Activated CD8-positive, alpha-beta memory T cell treated with anti-CD3 and anti-CD28 coated beads, Interleukin-2, amount 10 ng/mL, durations not matched to agents 7 days and 5 days (primary cell): ENCODE results near the gene SOWAHA. TPM values are rescaled to one million over a fixed set of nuclear protein-coding genes. Genes with fewer than 3 reads are reported as not detected.

Experiments used
- ATAC-seq: fragments of 150-1000 bp; cut with Tn5 transposase; one replicate; pipeline ENCODE4 v1.10.0; 2021; ENCODE audit warnings: moderate library complexity
- CTCF ChIA-PET: fragments of 350-600 bp; sonication (Branson Sonifier 250); formaldehyde crosslinking; loops from one replicate; lab custom pipeline; 2021; ENCODE audit warnings: antibody characterized with exemption; lab: Charles Lee
- DNase-seq: peaks from one replicate; pipeline ENCODE4 v3.0.0-alpha.2; 2020
- H3K27ac Mint-ChIP-seq: one replicate; pipeline ENCODE4 v1.8.0; 2021; ENCODE audit warnings: mild to moderate bottlenecking, mixed read lengths
- H3K27me3 Mint-ChIP-seq: one replicate; pipeline ENCODE4 v1.8.0; 2021; ENCODE audit warnings: mixed read lengths
- H3K36me3 Mint-ChIP-seq: one replicate; pipeline ENCODE4 v1.8.0; 2021; ENCODE audit warnings: mild to moderate bottlenecking, mixed read lengths
- H3K4me1 Mint-ChIP-seq: one replicate; pipeline ENCODE4 v1.8.0; 2021; ENCODE audit warnings: mixed read lengths
- H3K4me3 Mint-ChIP-seq: one replicate; pipeline ENCODE4 v1.8.0; 2021; ENCODE audit warnings: mild to moderate bottlenecking, moderate library complexity, mixed read lengths
- H3K9me3 Mint-ChIP-seq: one replicate; pipeline ENCODE4 v1.8.0; 2022; ENCODE audit warnings: low read depth, mixed read lengths
- total RNA-seq, 2 experiments: library from RNA; stranded (reverse); gene quantifications; one replicate each; pipeline ENCODE4 v1.2.3, GENCODE V29; 2021

The SOWAHA gene
- total RNA-seq, 2 experiments from 2014 or later: 0.42 TPM; not detected in 1

DNA sequence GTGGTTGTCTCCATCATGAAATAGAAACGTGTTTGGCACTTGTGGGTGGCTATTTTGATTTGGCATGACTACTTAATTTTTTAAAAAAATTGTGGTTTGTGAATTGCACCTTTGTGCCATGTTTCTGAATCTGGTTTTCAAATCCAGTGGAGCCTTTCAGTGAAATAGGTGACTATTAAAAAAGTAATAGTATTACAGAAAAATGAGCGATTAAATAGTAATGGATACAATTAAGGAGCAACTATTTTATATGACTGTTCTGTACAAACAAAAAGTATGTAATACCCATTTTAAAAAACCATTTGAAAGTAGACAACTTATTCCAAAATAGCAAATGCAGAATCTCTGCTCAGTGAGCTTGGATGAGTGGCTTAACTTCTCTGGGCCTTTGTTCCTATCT is 3.0 kb downstream of the SOWAHA start:
- peaks cover 40% of the 10 kb centered on the region for H3K27me3 Mint-ChIP-seq
- no peak overlapping the region for H3K27ac Mint-ChIP-seq
- H3K9me3 Mint-ChIP-seq: no peaks in the 10 kb centered on the region
- no peak for ATAC-seq
- H3K4me1 Mint-ChIP-seq: peaks cover 22% of the 10 kb centered on the region
- peaks cover 1% of the 10 kb centered on the region for H3K36me3 Mint-ChIP-seq
- CTCF ChIA-PET: interaction anchor here (1.1 to 6.3 kb wide), 3 partner anchors 15 to 289 kb away, joined by 3 to 60 read pairs (median 3); partner anchors contain the start of genes CCNI2 and SHROOM1
- DNase-seq: no peak
- H3K4me3 Mint-ChIP-seq: no peak overlapping the region

DNA sequence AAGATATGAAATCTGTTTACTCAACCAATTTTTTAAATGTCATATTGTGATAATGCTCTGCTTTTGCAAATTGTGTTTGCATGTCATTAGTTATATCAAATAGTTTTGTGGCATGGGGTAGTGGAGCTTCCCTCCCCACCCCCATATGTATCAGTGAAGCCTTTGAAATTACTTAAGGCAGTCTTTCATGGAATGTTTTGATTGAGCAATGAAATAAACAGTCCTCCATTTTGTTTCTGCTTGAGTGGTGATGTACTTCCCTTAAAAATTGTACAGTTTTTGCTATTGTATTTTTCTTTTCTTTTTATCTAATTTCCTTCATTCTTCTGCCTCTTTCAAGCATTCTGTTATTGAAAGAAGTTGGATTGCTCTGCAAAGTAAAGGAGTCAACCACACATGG is 3.5 kb downstream of the SOWAHA start:
- no peak overlapping the region for H3K4me3 Mint-ChIP-seq
- no peaks in the 10 kb centered on the region for H3K9me3 Mint-ChIP-seq
- H3K27ac Mint-ChIP-seq: no peak overlapping the region
- H3K4me1 Mint-ChIP-seq: peaks cover 22% of the 10 kb centered on the region
- ATAC-seq (no peak), DNase-seq (no peak)
- H3K27me3 Mint-ChIP-seq: peaks cover 35% of the 10 kb centered on the region
- H3K36me3 Mint-ChIP-seq: peaks cover 1% of the 10 kb centered on the region
- CTCF ChIA-PET: interaction anchor here (0.9 to 6.3 kb wide), 5 partner anchors 10 to 80 kb away, joined by 3 to 60 read pairs (median 3); partner anchors contain the start of genes CCNI2 and SHROOM1

GRCh38 chr5:132817011-132817410 is 3.9 kb downstream of the SOWAHA start:
- Mint-ChIP-seq H3K27ac (no peak overlapping the region), H3K4me3 (no peak overlapping the region), H3K4me1 (peaks cover 21% of the 10 kb centered on the region), H3K27me3 (peaks cover 32% of the 10 kb centered on the region), H3K9me3 (no peaks in the 10 kb centered on the region), H3K36me3 (peaks cover 1% of the 10 kb centered on the region)
- CTCF ChIA-PET: interaction anchor here (0.8 to 6.3 kb wide), 8 partner anchors 9 to 431 kb away, joined by 3 to 60 read pairs (median 3); partner anchors contain the start of genes CCNI2 and SHROOM1
- DNase-seq (no peak), ATAC-seq (no peak)

DNA sequence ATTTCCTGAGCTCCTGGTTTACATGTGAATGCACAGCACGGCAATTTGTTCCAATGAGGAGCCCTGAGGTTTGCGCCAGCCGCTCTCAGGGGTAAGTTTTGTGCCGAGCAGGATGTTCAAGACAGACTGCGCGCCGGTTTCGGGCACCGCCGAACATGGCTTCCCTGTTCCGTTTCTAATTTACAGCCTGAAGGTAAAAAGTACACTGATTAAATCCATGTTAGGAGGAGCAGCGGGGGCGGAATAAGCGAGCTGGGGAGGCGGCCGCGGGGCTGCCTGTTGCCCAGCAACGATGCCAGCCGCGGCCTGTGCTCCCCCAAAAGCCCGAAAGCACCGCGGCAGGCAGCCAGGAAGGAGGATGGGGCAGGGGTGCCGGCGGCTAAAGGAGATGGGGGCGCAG is 6.4 kb downstream of the SOWAHA start:
- Mint-ChIP-seq H3K4me3 (peak overlapping the region; percentile 33), H3K4me1 (peaks cover 20% of the 10 kb centered on the region), H3K27me3 (peaks cover 29% of the 10 kb centered on the region), H3K36me3 (no peaks in the 10 kb centered on the region), H3K9me3 (no peaks in the 10 kb centered on the region), H3K27ac (no peak overlapping the region)
- DNase-seq (peak; percentile 31), ATAC-seq (no peak)
- CTCF ChIA-PET: interaction anchor here (0.6 to 6.3 kb wide), 47 partner anchors 10 to 917 kb away, joined by 3 to 77 read pairs (median 5); partner anchors contain the start of genes CCNI2, GDF9, IL13 and KIF3A

DNA sequence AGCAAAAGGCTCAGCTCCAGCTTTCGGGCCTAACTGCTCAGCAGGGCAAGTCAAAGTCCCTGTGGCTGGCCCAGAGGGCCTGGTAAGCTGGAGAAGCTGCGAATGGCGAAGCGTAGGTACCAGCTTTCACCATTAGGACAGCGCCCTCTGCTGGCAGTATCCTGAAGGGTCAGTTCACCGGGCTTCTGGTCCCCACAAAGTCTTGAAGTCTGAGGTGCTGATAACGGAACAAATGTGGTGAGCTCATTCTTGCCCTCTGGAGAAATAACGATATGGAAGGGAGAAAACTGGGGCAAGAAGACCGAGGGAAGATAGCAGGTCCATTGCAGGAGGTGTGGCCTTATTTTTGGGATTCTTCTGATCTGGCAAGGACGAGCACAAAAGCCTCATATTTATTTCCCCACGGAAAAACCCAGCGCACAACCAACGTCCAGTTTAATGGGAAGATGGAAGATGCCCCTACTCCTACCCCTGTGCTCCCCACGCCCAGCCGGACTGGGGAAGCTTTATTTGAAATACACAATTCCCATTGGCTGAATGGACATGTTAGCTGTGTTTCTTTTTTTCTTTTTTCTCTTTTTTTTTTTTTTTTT is 7.2 kb downstream of the SOWAHA start:
- H3K27ac Mint-ChIP-seq: no peak overlapping the region
- no peaks in the 10 kb centered on the region for H3K9me3 Mint-ChIP-seq
- H3K4me3 Mint-ChIP-seq: no peak overlapping the region
- H3K4me1 Mint-ChIP-seq: peaks cover 25% of the 10 kb centered on the region
- CTCF ChIA-PET: interaction anchor here (0.6 to 6.3 kb wide), 62 partner anchors 11 to 918 kb away, joined by 3 to 77 read pairs (median 4); partner anchors contain the start of genes CCNI2, GDF9, IL13 and KIF3A
- peak; percentile 96 for ATAC-seq
- DNase-seq: peak; percentile 94
- H3K27me3 Mint-ChIP-seq: peaks cover 27% of the 10 kb centered on the region
- no peaks in the 10 kb centered on the region for H3K36me3 Mint-ChIP-seq

GRCh38 chr5:132821350-132821749 is 8.2 kb downstream of the SOWAHA start:
- ATAC-seq (no peak), DNase-seq (no peak)
- Mint-ChIP-seq H3K36me3 (no peaks in the 10 kb centered on the region), H3K27me3 (peaks cover 28% of the 10 kb centered on the region), H3K9me3 (no peaks in the 10 kb centered on the region), H3K4me1 (peaks cover 27% of the 10 kb centered on the region), H3K27ac (no peak overlapping the region), H3K4me3 (no peak overlapping the region)
- CTCF ChIA-PET: interaction anchor here (0.6 to 6.3 kb wide), 15 partner anchors 9 to 583 kb away, joined by 3 to 77 read pairs (median 8); partner anchors contain the start of genes CCNI2 and SHROOM1

GRCh38 chr5:132821791-132822190 is 8.7 kb downstream of the SOWAHA start:
- CTCF ChIA-PET: interaction anchor here (0.6 to 6.3 kb wide), 9 partner anchors 9 to 316 kb away, joined by 3 to 77 read pairs (median 10); partner anchors contain the start of genes CCNI2 and SHROOM1
- no peak overlapping the region for H3K4me3 Mint-ChIP-seq
- peaks cover 27% of the 10 kb centered on the region for H3K4me1 Mint-ChIP-seq
- DNase-seq (no peak), ATAC-seq (no peak)
- no peaks in the 10 kb centered on the region for H3K9me3 Mint-ChIP-seq
- H3K27ac Mint-ChIP-seq: no peak overlapping the region
- peaks cover 32% of the 10 kb centered on the region for H3K27me3 Mint-ChIP-seq
- no peaks in the 10 kb centered on the region for H3K36me3 Mint-ChIP-seq

DNA sequence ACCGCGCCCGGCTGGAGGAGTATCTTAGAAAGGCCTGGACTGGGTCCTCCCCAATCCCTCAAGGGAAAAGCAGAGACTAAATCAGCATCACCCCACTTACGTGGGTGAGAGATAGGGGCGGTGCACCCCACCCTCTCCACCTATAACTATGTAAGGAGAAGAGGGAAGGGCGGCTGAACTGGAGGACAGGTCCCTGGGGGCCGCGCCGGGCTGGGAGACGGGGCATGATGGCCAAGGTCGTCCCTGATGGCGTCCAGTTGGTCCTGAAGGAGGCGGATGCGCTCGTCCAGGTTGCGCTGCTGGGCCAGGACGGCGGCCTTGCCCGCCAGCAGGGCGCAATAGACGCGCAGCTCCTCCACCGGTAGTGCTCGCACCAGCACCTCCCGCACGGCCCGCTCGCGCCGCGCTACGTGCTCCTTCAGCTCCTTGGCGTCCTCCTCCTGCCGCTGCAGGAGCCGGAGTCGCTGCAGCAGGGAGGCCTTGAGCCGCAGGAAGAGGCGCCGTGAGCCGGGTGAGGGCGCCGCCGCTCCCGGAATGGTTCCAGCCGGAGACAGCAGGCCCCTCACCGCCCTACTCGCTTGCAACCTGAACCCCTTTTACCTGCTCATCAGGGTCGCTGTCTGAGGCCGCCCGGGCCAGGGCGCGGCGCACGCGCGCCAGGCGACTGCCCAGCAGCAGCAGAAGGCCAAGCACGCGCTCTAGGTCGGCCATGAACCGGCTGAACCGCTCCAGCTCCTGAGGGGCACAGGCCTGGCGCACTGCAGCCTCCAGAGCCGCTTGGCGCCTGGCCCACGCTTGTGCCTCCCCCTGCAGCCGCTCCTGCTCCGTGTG is 9.8 kb downstream of the SOWAHA start:
- no peak for DNase-seq
- no peak overlapping the region for H3K4me3 Mint-ChIP-seq
- no peaks in the 10 kb centered on the region for H3K36me3 Mint-ChIP-seq
- peaks cover 40% of the 10 kb centered on the region for H3K27me3 Mint-ChIP-seq
- H3K9me3 Mint-ChIP-seq: no peaks in the 10 kb centered on the region
- no peak overlapping the region for H3K27ac Mint-ChIP-seq
- peak; percentile 8 for ATAC-seq
- CTCF ChIA-PET: interaction anchor here (0.7 to 4.1 kb wide), 10 partner anchors 11 to 437 kb away, joined by 3 to 16 read pairs (median 4); partner anchors contain the start of gene CCNI2
- H3K4me1 Mint-ChIP-seq: peaks cover 33% of the 10 kb centered on the region

- H3K4me1 Mint-ChIP-seq: peaks cover 33% of the 10 kb centered on the region
- H3K36me3 Mint-ChIP-seq: no peaks in the 10 kb centered on the region
- H3K27me3 Mint-ChIP-seq: peaks cover 45% of the 10 kb centered on the region
- no peak overlapping the region for H3K27ac Mint-ChIP-seq
- no peak for DNase-seq
- CTCF ChIA-PET: interaction anchor here (0.9 to 4.1 kb wide), 9 partner anchors 10 to 438 kb away, joined by 3 to 16 read pairs (median 4); partner anchors contain the start of gene CCNI2
- ATAC-seq: no peak
- H3K9me3 Mint-ChIP-seq: no peaks in the 10 kb centered on the region
- no peak overlapping the region for H3K4me3 Mint-ChIP-seq
These were observed 10.5 kb downstream of the SOWAHA start for GRCh38 chr5:132823481-132824050.

DNA sequence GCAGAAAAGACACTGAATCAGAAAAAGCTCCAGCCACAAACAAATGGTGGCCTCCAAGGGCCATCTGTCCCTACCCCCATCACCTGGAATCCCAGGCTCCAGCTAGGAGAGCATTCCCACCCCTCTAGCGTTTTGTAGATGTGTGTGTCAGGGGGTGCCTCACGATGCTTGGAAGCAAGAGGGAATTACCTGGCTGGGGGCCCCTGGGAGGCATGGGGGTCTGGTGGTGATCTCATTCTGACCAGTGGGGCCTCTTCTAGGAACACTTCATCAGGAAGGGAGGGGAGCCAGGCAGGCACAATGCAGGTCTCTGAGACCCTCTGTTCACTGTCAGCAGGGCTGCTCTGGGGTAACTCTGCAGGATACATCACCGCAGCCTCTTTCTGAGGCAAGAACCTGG is 11.3 kb downstream of the SOWAHA start:
- no peak for ATAC-seq
- Mint-ChIP-seq H3K27me3 (peaks cover 48% of the 10 kb centered on the region), H3K4me3 (peak overlapping the region; percentile 38), H3K9me3 (no peaks in the 10 kb centered on the region), H3K4me1 (peaks cover 34% of the 10 kb centered on the region), H3K36me3 (no peaks in the 10 kb centered on the region), H3K27ac (no peak overlapping the region)
- no peak for DNase-seq
- CTCF ChIA-PET: interaction anchor here (0.8 to 4.1 kb wide), 8 partner anchors 9 to 318 kb away, joined by 3 to 16 read pairs (median 4); no protein-coding TSS in a partner anchor

GRCh38 chr5:132825033-132825833 is 12.1 kb downstream of the SOWAHA start:
- ATAC-seq (peak; percentile 1), DNase-seq (no peak)
- Mint-ChIP-seq H3K9me3 (no peaks in the 10 kb centered on the region), H3K4me3 (peak overlapping the region; percentile 38), H3K4me1 (peaks cover 31% of the 10 kb centered on the region), H3K27ac (no peak overlapping the region), H3K27me3 (peaks cover 49% of the 10 kb centered on the region), H3K36me3 (no peaks in the 10 kb centered on the region)
- CTCF ChIA-PET: interaction anchor here (0.8 to 4.1 kb wide), 8 partner anchors 8 to 324 kb away, joined by 3 to 16 read pairs (median 4); no protein-coding TSS in a partner anchor

DNA sequence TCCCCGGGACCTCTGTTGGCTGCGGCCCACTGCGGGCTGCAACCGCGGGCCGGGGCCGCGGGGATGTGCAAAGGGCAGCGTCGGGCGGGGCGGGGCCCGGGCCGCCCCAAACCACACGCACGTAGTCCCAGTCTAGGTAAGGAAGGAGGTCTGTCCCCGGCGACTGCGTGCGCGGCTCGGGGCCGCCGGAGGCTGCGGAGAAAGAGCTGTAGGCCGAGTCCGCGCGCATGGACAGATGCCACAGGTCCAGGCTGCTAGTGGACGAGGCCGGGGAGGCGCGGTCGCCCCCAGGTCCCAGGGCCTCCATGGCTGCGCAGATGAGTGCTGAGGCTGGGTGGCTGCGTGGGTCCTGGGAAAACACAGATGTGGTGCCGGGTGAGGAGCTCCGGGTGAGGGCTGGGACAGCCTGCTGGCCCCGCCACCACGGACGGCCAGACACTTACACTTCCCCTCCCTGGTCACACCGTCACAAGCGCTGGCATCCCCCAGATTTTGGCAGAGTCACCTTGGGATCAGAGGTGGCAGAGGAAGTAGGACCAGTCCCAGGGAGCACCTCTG is 12.8 kb downstream of the SOWAHA start:
- Mint-ChIP-seq H3K9me3 (no peaks in the 10 kb centered on the region), H3K27me3 (peaks cover 48% of the 10 kb centered on the region), H3K36me3 (no peaks in the 10 kb centered on the region), H3K4me1 (peaks cover 29% of the 10 kb centered on the region), H3K4me3 (peak overlapping the region; percentile 39), H3K27ac (no peak overlapping the region)
- peak; percentile 50 for ATAC-seq
- CTCF ChIA-PET: interaction anchor here (1.0 to 4.1 kb wide), 6 partner anchors 9 to 325 kb away, joined by 3 to 16 read pairs (median 4); no protein-coding TSS in a partner anchor
- DNase-seq: no peak
